ENCODE data around the gene KCNJ6.

DNA sequence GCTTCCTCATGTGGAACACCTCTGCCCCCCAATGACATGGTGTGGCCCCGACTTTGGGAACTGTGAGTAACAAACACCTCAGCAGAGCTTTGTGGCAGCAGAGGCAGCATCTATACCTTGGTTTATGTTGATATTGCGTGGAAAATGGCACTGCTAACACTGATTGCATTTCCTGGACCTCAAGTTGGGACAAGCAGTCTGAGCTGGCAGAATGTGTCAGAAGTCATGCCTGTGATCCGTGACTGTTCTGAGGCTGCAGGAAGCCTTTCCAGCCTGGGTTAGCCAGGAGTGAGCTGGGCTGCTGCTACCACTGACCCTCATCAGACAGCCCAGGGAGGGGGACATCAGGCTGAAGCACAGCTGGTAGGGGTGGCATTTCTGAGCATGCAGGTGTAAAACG lies 268.5 kb downstream of the KCNJ6 start:
- TF ChIP-seq, protein P1, sequence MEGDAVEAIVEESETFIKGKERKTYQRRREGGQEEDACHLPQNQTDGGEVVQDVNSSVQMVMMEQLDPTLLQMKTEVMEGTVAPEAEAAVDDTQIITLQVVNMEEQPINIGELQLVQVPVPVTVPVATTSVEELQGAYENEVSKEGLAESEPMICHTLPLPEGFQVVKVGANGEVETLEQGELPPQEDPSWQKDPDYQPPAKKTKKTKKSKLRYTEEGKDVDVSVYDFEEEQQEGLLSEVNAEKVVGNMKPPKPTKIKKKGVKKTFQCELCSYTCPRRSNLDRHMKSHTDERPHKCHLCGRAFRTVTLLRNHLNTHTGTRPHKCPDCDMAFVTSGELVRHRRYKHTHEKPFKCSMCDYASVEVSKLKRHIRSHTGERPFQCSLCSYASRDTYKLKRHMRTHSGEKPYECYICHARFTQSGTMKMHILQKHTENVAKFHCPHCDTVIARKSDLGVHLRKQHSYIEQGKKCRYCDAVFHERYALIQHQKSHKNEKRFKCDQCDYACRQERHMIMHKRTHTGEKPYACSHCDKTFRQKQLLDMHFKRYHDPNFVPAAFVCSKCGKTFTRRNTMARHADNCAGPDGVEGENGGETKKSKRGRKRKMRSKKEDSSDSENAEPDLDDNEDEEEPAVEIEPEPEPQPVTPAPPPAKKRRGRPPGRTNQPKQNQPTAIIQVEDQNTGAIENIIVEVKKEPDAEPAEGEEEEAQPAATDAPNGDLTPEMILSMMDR (IDR thresholded peaks at IDR 0.05; ENCODE audit: low read depth, low read length), result no peak
- no peak for TF ChIP-seq POLR2A (IDR thresholded peaks at IDR 0.05; ENCODE audit: extremely low read depth, insufficient read length)
- TF ChIP-seq, protein P2, sequence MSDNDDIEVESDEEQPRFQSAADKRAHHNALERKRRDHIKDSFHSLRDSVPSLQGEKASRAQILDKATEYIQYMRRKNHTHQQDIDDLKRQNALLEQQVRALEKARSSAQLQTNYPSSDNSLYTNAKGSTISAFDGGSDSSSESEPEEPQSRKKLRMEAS (IDR thresholded peaks at IDR 0.05; ENCODE audit: low read depth, low read length), result no peak
